Retinal pigment epithelial cell (primary cell): Measurements from ENCODE around the gene PGLYRP3.
A peak's percentile ranks its signal among the peaks of the same experiment; 100 is the strongest.

Source experiments
- DNase-seq: peaks from one replicate; pipeline ENCODE4 v3.0.0-alpha.2; 2010; ENCODE audit warnings: low read depth
- H3K4me3 ChIP-seq: 2 replicates; pipeline ENCODE4 v1.5.1; 2011; ENCODE audit warnings: mild to moderate bottlenecking, low read length, control low read depth, moderate library complexity
- CTCF ChIP-seq: conservative IDR thresholded peaks from 2 replicates; pipeline ENCODE4 v1.5.1; 2011; ENCODE audit warnings: low read depth, low read length, control low read depth, inconsistent platforms

PGLYRP3 gene

GRCh38 chr1:153291514-153291913 lies 21.2 kb downstream of the PGLYRP3 start:
- no peak for TF ChIP-seq CTCF
- H3K4me3 ChIP-seq, result no peak overlapping the region
- DNase-seq, result no peak

- no peak overlapping the region for H3K4me3 ChIP-seq
- TF ChIP-seq CTCF, result peak; percentile 52
- no peak for DNase-seq
Observed at GRCh38 chr1:153288634-153289275, 24.0 kb downstream of the PGLYRP3 start.

- peak; percentile 64 for TF ChIP-seq CTCF
- DNase-seq, result no peak
- no peak overlapping the region for H3K4me3 ChIP-seq
Observed at GRCh38 chr1:153277852-153278251, 34.9 kb downstream of the PGLYRP3 start.

GRCh38 chr1:153272186-153272585 lies 40.6 kb downstream of the PGLYRP3 start:
- DNase-seq, result no peak
- TF ChIP-seq CTCF, result no peak
- no peak overlapping the region for H3K4me3 ChIP-seq

- TF ChIP-seq CTCF, result no peak
- no peak overlapping the region for H3K4me3 ChIP-seq
- no peak for DNase-seq
Observed at GRCh38 chr1:153271711-153272110, 41.0 kb downstream of the PGLYRP3 start.

GRCh38 chr1:153265457-153265856 lies 47.3 kb downstream of the PGLYRP3 start:
- TF ChIP-seq CTCF, result no peak

GRCh38 chr1:153262462-153263157 lies 50.1 kb downstream of the PGLYRP3 start:
- no peak for TF ChIP-seq CTCF
- DNase-seq, result no peak
- no peak overlapping the region for H3K4me3 ChIP-seq

More at GRCh38 chr1:153265457-153265856, 47.3 kb downstream of the PGLYRP3 start:
- DNase-seq, result no peak
- no peak overlapping the region for H3K4me3 ChIP-seq
